Osteocyte (in vitro differentiated cells): Measurements from ENCODE around the gene KIAA1217. TPM values are rescaled to one million over a fixed set of nuclear protein-coding genes. Genes with fewer than 3 reads are reported as not detected.

Source experiments
- DNase-seq: peaks from one replicate; pipeline ENCODE4 v3.0.0; 2021; ENCODE audit warnings: mixed read lengths; ENCODE audit not compliant: unreplicated experiment; ENCODE audit errors: extremely low spot score
- H3K27ac Mint-ChIP-seq: one replicate; pipeline ENCODE4 v1.8.0; 2021; ENCODE audit warnings: mild to moderate bottlenecking, mixed read lengths; ENCODE audit not compliant: unreplicated experiment
- H3K27me3 Mint-ChIP-seq: one replicate; pipeline ENCODE4 v1.8.0; 2021; ENCODE audit warnings: mixed read lengths; ENCODE audit not compliant: unreplicated experiment
- H3K36me3 Mint-ChIP-seq: one replicate; pipeline ENCODE4 v1.8.0; 2021; ENCODE audit warnings: mixed read lengths; ENCODE audit not compliant: unreplicated experiment
- H3K4me1 Mint-ChIP-seq: one replicate; pipeline ENCODE4 v1.8.0; 2021; ENCODE audit warnings: mixed read lengths; ENCODE audit not compliant: unreplicated experiment
- H3K4me3 Mint-ChIP-seq: one replicate; pipeline ENCODE4 v1.8.0; 2021; ENCODE audit warnings: mild to moderate bottlenecking, moderate library complexity, mixed read lengths; ENCODE audit not compliant: unreplicated experiment
- H3K9me3 Mint-ChIP-seq: one replicate; pipeline ENCODE4 v1.8.0; 2021; ENCODE audit warnings: mixed read lengths; ENCODE audit not compliant: unreplicated experiment
- CTCF ChIP-seq: fragments of 200-600 bp; sonication (generic); IDR thresholded peaks from 2 replicates; pipeline ENCODE4 v1.5.0; 2021; ENCODE audit warnings: antibody characterized with exemption, mild to moderate bottlenecking, moderate library complexity
- total RNA-seq: library from RNA; stranded (reverse); gene quantifications from 2 replicates; pipeline ENCODE4 v1.2.1, GENCODE V29; 2021

The KIAA1217 gene
- total RNA-seq, 1 donor from 2014 or later = 2.8 TPM

DNA sequence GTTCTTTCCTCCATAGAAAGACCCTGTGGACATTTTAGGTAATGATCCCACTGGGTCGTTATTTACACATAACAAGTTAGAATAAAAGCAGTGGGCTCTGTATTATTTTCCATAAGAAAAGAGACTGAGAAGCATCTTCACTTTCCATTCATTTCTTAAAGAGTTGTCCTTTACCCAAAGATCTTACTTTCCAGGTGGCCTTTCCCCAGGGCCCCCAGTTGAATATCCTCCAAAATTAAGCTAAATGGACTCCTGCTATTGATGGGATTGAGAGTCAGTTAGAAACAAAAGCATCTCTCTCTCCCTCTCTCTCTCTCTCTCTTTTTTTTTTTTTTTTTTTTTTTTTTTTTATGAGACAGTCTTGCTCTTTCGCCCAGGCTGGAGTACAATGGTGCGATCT lies 224.8 kb downstream of the KIAA1217 start:
- DNase-seq = no peak
- H3K27me3 Mint-ChIP-seq = no peaks in the 10 kb centered on the region
- no peaks in the 10 kb centered on the region for H3K9me3 Mint-ChIP-seq
- no peaks in the 10 kb centered on the region for H3K36me3 Mint-ChIP-seq
- H3K27ac Mint-ChIP-seq = no peak overlapping the region
- H3K4me3 Mint-ChIP-seq = no peak overlapping the region
- peaks cover 4% of the 10 kb centered on the region for H3K4me1 Mint-ChIP-seq
- TF ChIP-seq CTCF = no peak

DNA sequence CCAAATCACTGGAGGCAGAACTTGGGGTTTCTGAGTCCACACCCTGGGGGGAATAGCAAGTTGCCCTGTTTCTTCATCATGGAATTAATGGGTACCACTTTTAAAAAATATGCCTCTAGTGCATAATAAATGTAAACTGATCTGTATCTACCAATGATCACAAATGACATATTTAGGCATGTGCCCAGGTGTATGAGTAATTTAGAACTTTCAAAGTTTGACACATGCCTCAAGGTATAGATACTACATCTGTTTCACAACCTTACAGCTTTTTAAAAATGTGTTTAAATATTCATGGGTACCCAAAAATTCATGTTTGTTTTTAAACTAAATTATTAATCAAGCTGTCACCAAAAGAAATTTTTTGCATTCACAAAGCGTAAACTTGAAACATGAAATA lies 226.0 kb downstream of the KIAA1217 start:
- no peaks in the 10 kb centered on the region for H3K36me3 Mint-ChIP-seq
- H3K27me3 Mint-ChIP-seq = no peaks in the 10 kb centered on the region
- no peaks in the 10 kb centered on the region for H3K9me3 Mint-ChIP-seq
- no peak for TF ChIP-seq CTCF
- no peak for DNase-seq
- peaks cover 14% of the 10 kb centered on the region for H3K4me1 Mint-ChIP-seq
- H3K27ac Mint-ChIP-seq = no peak overlapping the region
- H3K4me3 Mint-ChIP-seq = no peak overlapping the region

GRCh38 chr10:24435374-24435773 lies 226.4 kb downstream of the KIAA1217 start:
- H3K9me3 Mint-ChIP-seq = no peaks in the 10 kb centered on the region
- H3K36me3 Mint-ChIP-seq = no peaks in the 10 kb centered on the region
- no peak overlapping the region for H3K27ac Mint-ChIP-seq
- DNase-seq = no peak
- peaks cover 14% of the 10 kb centered on the region for H3K4me1 Mint-ChIP-seq
- no peak for TF ChIP-seq CTCF
- no peaks in the 10 kb centered on the region for H3K27me3 Mint-ChIP-seq
- H3K4me3 Mint-ChIP-seq = no peak overlapping the region

DNA sequence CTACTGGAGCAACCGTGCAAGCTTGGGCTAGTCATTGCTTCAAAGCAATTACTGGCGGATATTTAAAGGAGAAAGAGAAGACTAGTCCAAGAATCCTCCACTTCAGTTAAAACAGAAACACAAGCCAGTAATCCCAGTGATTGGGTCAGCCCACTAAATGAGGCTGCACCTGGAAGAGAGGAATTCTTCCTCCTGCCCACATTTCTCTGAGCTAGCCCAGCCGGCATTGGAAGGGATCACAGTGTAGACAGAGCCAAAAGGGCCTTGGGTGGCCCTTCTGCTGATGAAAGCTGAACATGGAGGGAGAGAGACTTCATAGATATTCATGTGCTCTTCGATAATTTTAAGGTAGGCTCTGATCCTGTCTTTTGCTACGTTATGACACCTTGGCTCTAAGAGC lies 228.4 kb downstream of the KIAA1217 start:
- no peak for TF ChIP-seq CTCF
- H3K36me3 Mint-ChIP-seq = no peaks in the 10 kb centered on the region
- H3K9me3 Mint-ChIP-seq = no peaks in the 10 kb centered on the region
- no peak overlapping the region for H3K4me3 Mint-ChIP-seq
- no peak for DNase-seq
- peaks cover 19% of the 10 kb centered on the region for H3K4me1 Mint-ChIP-seq
- H3K27ac Mint-ChIP-seq = no peak overlapping the region
- H3K27me3 Mint-ChIP-seq = no peaks in the 10 kb centered on the region

GRCh38 chr10:24438800-24439199 lies 229.9 kb downstream of the KIAA1217 start:
- Mint-ChIP-seq H3K9me3 (no peaks in the 10 kb centered on the region), H3K27me3 (no peaks in the 10 kb centered on the region), H3K4me1 (peaks cover 21% of the 10 kb centered on the region), H3K36me3 (no peaks in the 10 kb centered on the region), H3K4me3 (no peak overlapping the region), H3K27ac (no peak overlapping the region)
- DNase-seq = no peak
- no peak for TF ChIP-seq CTCF
